Liver (tissue), 9 donors: ENCODE data around the gene CLDN1. TPM values are rescaled to one million over a fixed set of nuclear protein-coding genes. Genes with fewer than 3 reads are reported as not detected.

Source experiments
- DNase-seq: peaks from one replicate; pipeline ENCODE4 v3.0.0-alpha.2; 2017; ENCODE audit warnings: low spot score
- H3K27ac ChIP-seq, 2 donors: one replicate each; pipeline ENCODE4 v1.7.0; 2013; ENCODE audit warnings: inconsistent platforms in 2 of 2, low read length in 2 of 2, control low read depth in 1 of 2, low read depth in 1 of 2, mild to moderate bottlenecking in 1 of 2
- H3K27me3 ChIP-seq, 4 donors: one replicate each; pipeline versions ENCODE4 v1.6.1 to v1.7.0; 2013; ENCODE audit warnings: low read length in 3 of 4, inconsistent platforms in 1 of 4, mild to moderate bottlenecking in 1 of 4, moderate library complexity in 1 of 4; ENCODE audit not compliant: control insufficient read depth in 4 of 4, insufficient read depth in 4 of 4
- H3K36me3 ChIP-seq, 4 donors: one replicate each; pipeline versions ENCODE4 v1.6.1 to v1.7.0; 2013; ENCODE audit warnings: low read length in 3 of 4, mild to moderate bottlenecking in 3 of 4, low read depth in 1 of 4, moderate library complexity in 1 of 4; ENCODE audit not compliant: control insufficient read depth in 4 of 4, insufficient read depth in 3 of 4
- H3K4me1 ChIP-seq, 4 donors: one replicate each; pipeline versions ENCODE4 v1.6.1 to v1.7.0; 2013; ENCODE audit warnings: low read length in 3 of 4, mild to moderate bottlenecking in 3 of 4, moderate library complexity in 1 of 4; ENCODE audit not compliant: control insufficient read depth in 4 of 4, insufficient read depth in 4 of 4
- H3K4me3 ChIP-seq, 3 donors: one replicate each; pipeline versions ENCODE4 v1.6.1 to v1.7.0; 2013; ENCODE audit warnings: low read length in 3 of 3, control low read depth in 1 of 3, low read depth in 1 of 3, mild to moderate bottlenecking in 1 of 3
- H3K9ac ChIP-seq, 2 donors: one replicate each; pipeline ENCODE4 v1.7.0; 2013; ENCODE audit warnings: low read length in 2 of 2, mild to moderate bottlenecking in 2 of 2, moderate library complexity in 2 of 2, control low read depth in 1 of 2, low read depth in 1 of 2
- H3K9me3 ChIP-seq, 4 donors: one replicate each; pipeline versions ENCODE4 v1.6.1 to v1.7.0; 2013; ENCODE audit warnings: low read length in 3 of 4; ENCODE audit not compliant: control insufficient read depth in 4 of 4
- CTCF ChIP-seq: fragments of 150-350 bp; IDR thresholded peaks from 2 replicates; pipeline ENCODE4 v1.5.1; 2017; ENCODE audit warnings: improper control_type of control experiment, low read depth, low read length; ENCODE audit not compliant: missing input control
- EGR1 ChIP-seq, 2 donors: IDR thresholded peaks; 2 replicates each; pipeline ENCODE4 v1.6.1; 2016 to 2018; ENCODE audit warnings: antibody characterized with exemption in 2 of 2, low read depth in 2 of 2
- FOXA1 ChIP-seq: IDR thresholded peaks from 2 replicates; pipeline ENCODE4 v1.6.1; 2016; ENCODE audit warnings: antibody characterized with exemption
- FOXA2 ChIP-seq: IDR thresholded peaks from 2 replicates; pipeline ENCODE4 v1.6.1; 2016; ENCODE audit warnings: antibody characterized with exemption
- GABPA ChIP-seq, 2 donors: IDR thresholded peaks in 1 of 2; conservative IDR thresholded peaks in 1 of 2; 2 replicates each; pipeline ENCODE4 v1.6.1; 2016; ENCODE audit warnings: antibody characterized with exemption in 2 of 2, mild to moderate bottlenecking in 1 of 2, moderate library complexity in 1 of 2
- HNF4A ChIP-seq, 2 donors: conservative IDR thresholded peaks; 2 replicates each; pipeline ENCODE4 v1.6.1; 2016; ENCODE audit warnings: antibody characterized with exemption in 2 of 2, mild to moderate bottlenecking in 2 of 2
- HNF4G ChIP-seq: IDR thresholded peaks from 2 replicates; pipeline ENCODE4 v1.6.1; 2016; ENCODE audit warnings: antibody characterized with exemption
- JUND ChIP-seq, 2 donors: IDR thresholded peaks; 2 replicates each; pipeline ENCODE4 v1.6.1; 2016; ENCODE audit warnings: antibody characterized with exemption in 2 of 2
- MAX ChIP-seq: IDR thresholded peaks from 2 replicates; pipeline ENCODE4 v1.6.1; 2016; ENCODE audit warnings: antibody characterized with exemption
- NR2F2 ChIP-seq: IDR thresholded peaks from 2 replicates; pipeline ENCODE4 v1.6.1; 2016; ENCODE audit warnings: antibody characterized with exemption
- REST ChIP-seq: IDR thresholded peaks from 2 replicates; pipeline ENCODE4 v1.6.1; 2016; ENCODE audit warnings: antibody characterized with exemption, mild to moderate bottlenecking
- RXRA ChIP-seq, 2 donors: IDR thresholded peaks; 2 replicates each; pipeline ENCODE4 v1.6.1; 2017 to 2018; ENCODE audit warnings: antibody characterized with exemption in 2 of 2, mild to moderate bottlenecking in 1 of 2
- SP1 ChIP-seq: IDR thresholded peaks from 2 replicates; pipeline ENCODE4 v1.6.1; 2018; ENCODE audit warnings: antibody characterized with exemption, mild to moderate bottlenecking
- TAF1 ChIP-seq: conservative IDR thresholded peaks from 2 replicates; pipeline ENCODE4 v1.6.1; 2016; ENCODE audit warnings: antibody characterized with exemption, mild to moderate bottlenecking
- YY1 ChIP-seq: IDR thresholded peaks from 2 replicates; pipeline ENCODE4 v1.6.1; 2016; ENCODE audit warnings: antibody characterized with exemption, mild to moderate bottlenecking
- WGBS: extraction: QIAGEN DNeasy Blood & Tissue Kit; methylation state at CpG from one replicate; pipeline ENCODE4 v1.1.7; 2013; 5-methylcytosine and 5-hydroxymethylcytosine counted together
- polyA plus RNA-seq, 2 donors: library from polyadenylated mRNA; stranded (reverse) in 1 of 2; unstranded in 1 of 2; fragments of 200-250 nt in 1 of 2; fragments of >200 nt in 1 of 2; fragmentation: Nextera tagmentation in 1 of 2; extraction: Ambion mirVana in 1 of 2; gene quantifications; one replicate each; pipeline versions ENCODE4 v1.2.1 to v1.2.3, GENCODE V29; 2013 to 2015
- total RNA-seq, 2 donors: library from RNA; depleted of rRNA; stranded (reverse); fragments of >200 nt; gene quantifications; one replicate each; pipeline ENCODE4 v1.2.3, GENCODE V29; 2014
- donor health status: healthy.
- donor health status: healthy.
- donor health status: healthy.
- donor health status: healthy.
- donor health status: healthy.

Gene CLDN1
- total and polyA plus RNA-seq, 4 donors, result 57.8 to 92.0 (median 87.3) TPM

DNA sequence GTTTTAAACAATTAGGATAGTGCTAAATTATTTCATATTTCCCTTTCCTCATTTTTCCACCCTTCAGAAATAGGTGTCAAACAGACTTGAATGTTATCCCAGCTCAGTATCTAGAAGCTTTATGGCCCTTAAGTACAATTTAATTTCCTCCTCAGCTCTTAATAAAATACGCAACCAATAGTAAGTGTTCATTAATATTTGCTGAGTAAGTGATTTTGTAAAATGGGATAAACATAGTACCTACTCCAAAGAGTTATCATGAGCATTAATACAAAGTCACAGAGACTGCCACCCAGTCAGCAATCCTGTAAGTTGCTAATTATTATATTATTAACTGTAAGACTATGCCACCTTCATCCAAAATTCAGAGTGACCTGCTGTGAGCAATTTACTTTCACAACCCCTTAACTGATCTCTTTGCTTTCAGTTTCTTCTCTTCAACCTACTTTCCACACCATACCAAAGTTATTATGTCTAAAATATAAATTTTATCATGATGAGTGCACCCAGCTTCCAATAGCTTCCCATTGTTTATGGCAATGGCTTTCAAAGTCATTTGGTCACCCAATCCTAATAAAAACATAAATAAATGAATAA lies 30.7 kb upstream of the CLDN1 start:
- no peaks in the 10 kb centered on the region for H3K9me3 ChIP-seq
- H3K9ac ChIP-seq, result no peak overlapping the region
- H3K27ac ChIP-seq, result no peak overlapping the region
- no peaks in the 10 kb centered on the region for H3K27me3 ChIP-seq
- no peaks in the 10 kb centered on the region for H3K36me3 ChIP-seq
- whole genome bisulfite sequencing, result 94% methylated on average over 1 of the region's 1 CpG
- DNase-seq, result no peak
- H3K4me1 ChIP-seq, result peaks cover 0 to 3% (median 0%) of the 10 kb centered on the region in 4 donors
- TF ChIP-seq GABPA (IDR thresholded peaks at IDR 0.05 in 1 of 2, conservative IDR thresholded peaks at IDR 0.05 in 1 of 2) (no peak), CTCF (no peak), MAX (no peak), TAF1 (no peak), FOXA1 (no peak), HNF4A (conservative IDR thresholded peaks at IDR 0.05) (no peak), HNF4G (no peak), YY1 (no peak), EGR1 (IDR thresholded peaks at IDR 0.05; ENCODE audit: low read depth in 2 of 2) (no peak), RXRA (IDR thresholded peaks at IDR 0.05) (no peak), REST (no peak), NR2F2 (no peak), JUND (IDR thresholded peaks at IDR 0.05) (no peak)
- no peak overlapping the region for H3K4me3 ChIP-seq

- H3K27me3 ChIP-seq, result no peaks in the 10 kb centered on the region
- H3K27ac ChIP-seq, result peak overlapping the region; percentile 36 to 90
- TF ChIP-seq JUND (IDR thresholded peaks at IDR 0.05) (no peak), GABPA (IDR thresholded peaks at IDR 0.05 in 1 of 2, conservative IDR thresholded peaks at IDR 0.05 in 1 of 2) (no peak), FOXA1 (no peak), NR2F2 (no peak), FOXA2 (no peak), MAX (no peak), CTCF (no peak), SP1 (no peak), EGR1 (IDR thresholded peaks at IDR 0.05; ENCODE audit: low read depth in 2 of 2) (no peak), TAF1 (no peak)
- H3K4me3 ChIP-seq, result no peak overlapping the region
- H3K9ac ChIP-seq, result peak overlapping the region in 1 of 2 donors; percentile 77
- H3K9me3 ChIP-seq, result no peaks in the 10 kb centered on the region
- DNase-seq, result no peak
- WGBS, result 82% methylated on average over 2 of the region's 2 CpGs
- peaks cover 0 to 11% (median 5%) of the 10 kb centered on the region in 4 donors for H3K4me1 ChIP-seq
- H3K36me3 ChIP-seq, result no peaks in the 10 kb centered on the region
Measured at GRCh38 chr3:190346541-190346940, 24.3 kb upstream of the CLDN1 start.
